ENCODE measurements around the gene ZNF17.
"Not testable (repeated sequence)": the region's sequence is repeated elsewhere in the genome, so short reads cannot be mapped to it uniquely, and the experiment has no call there.

ZNF17 gene

DNA sequence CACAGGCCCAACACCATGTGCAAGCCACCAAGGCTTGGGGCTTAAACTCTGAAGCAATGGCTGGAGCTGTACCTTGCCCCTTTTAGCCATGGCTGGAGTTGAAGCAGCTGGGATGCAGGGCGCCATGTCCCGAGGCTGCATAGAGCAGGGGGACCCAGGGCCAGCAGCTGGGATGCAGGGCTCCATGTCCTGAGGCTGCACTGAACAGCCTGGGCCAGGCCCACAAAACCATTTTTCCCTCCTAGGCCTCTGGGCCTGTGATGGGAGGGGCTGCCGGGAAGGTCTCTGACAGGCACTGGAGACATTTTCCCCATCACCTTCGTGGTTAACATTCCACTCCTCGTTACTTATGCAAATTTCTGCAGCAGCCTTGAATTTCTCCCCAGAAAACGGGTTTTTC is 36.8 kb upstream of the ZNF17 start:
- Histone ChIP-seq H3K4me1 (no peaks in the 10 kb centered on the region), H3K9me3 (peaks cover 6% of the 10 kb centered on the region), H3K36me3 (no peaks in the 10 kb centered on the region), H3K27me3 (no peaks in the 10 kb centered on the region), H3K4me3 (ENCODE audit: low read depth, low read length) (no peak overlapping the region)
- DNase-seq = no peak
- TF ChIP-seq, protein P1, sequence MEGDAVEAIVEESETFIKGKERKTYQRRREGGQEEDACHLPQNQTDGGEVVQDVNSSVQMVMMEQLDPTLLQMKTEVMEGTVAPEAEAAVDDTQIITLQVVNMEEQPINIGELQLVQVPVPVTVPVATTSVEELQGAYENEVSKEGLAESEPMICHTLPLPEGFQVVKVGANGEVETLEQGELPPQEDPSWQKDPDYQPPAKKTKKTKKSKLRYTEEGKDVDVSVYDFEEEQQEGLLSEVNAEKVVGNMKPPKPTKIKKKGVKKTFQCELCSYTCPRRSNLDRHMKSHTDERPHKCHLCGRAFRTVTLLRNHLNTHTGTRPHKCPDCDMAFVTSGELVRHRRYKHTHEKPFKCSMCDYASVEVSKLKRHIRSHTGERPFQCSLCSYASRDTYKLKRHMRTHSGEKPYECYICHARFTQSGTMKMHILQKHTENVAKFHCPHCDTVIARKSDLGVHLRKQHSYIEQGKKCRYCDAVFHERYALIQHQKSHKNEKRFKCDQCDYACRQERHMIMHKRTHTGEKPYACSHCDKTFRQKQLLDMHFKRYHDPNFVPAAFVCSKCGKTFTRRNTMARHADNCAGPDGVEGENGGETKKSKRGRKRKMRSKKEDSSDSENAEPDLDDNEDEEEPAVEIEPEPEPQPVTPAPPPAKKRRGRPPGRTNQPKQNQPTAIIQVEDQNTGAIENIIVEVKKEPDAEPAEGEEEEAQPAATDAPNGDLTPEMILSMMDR (IDR thresholded peaks at IDR 0.05; ENCODE audit: low read depth, low read length) = no peak

DNA sequence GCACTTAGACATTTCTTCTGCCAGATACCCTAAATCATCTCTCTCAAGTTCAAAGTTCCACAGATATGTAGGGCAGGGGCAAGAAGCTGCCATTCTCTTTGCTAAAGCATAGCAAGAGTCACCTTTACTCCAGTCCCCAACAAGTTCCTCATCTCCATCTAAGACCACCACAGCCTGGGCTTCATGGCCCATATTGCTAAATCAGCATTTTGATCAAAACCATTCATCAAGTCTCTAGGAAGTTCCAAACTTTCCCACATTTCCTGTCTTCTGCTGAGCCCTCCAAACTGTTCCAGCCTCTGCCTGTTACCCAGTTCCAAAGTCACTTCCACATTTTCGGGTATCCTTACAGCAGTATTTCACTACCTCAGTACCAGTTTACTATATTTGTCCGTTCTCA is 36.3 kb upstream of the ZNF17 start:
- not testable (repeated sequence) for H3K36me3 ChIP-seq; H3K4me3 ChIP-seq (ENCODE audit: low read depth, low read length); DNase-seq; H3K9me3 ChIP-seq; H3K4me1 ChIP-seq; H3K27me3 ChIP-seq

DNA sequence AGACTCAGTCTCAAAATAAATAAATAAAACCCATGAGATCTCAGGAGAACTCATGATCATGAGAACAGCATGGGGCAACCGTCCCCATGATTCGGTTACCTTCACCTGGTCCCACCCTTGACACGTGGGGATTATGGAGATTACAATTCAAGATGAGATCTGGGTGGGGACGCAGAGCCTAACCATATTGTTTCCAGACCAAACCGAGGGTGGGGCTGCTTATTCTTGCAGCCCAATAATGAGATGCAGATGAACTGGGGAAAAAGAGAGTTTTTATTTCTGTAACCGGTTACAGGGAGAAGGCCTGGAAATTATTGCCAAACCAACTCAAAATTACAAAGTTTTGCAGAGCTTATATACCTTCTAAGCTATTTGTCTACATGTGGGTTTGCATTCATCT is 34.8 kb upstream of the ZNF17 start:
- H3K36me3 ChIP-seq = no peaks in the 10 kb centered on the region
- TF ChIP-seq, protein P1 (IDR thresholded peaks at IDR 0.05; ENCODE audit: low read depth, low read length) = no peak

DNA sequence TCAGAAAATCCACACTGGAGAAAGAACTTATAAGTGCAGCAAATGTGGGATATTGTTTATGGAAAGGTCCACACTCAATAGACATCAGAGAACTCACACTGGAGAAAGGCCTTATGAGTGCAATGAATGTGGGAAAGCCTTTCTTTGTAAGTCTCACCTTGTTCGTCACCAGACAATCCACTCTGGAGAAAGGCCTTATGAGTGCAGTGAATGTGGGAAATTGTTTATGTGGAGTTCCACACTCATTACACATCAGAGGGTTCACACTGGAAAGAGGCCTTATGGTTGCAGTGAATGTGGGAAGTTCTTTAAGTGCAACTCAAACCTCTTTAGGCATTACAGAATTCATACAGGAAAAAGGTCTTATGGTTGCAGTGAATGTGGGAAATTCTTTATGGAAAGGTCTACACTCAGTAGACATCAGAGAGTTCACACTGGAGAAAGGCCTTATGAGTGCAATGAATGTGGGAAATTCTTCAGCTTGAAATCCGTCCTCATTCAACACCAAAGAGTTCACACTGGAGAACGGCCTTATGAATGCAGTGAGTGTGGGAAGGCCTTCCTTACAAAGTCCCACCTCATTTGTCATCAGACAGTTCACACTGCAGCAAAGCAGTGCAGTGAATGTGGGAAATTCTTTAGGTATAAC is 33.3 kb upstream of the ZNF17 start:
- H3K36me3 ChIP-seq = no peaks in the 10 kb centered on the region
- no peak for DNase-seq
- H3K9me3 ChIP-seq = peaks cover 6% of the 10 kb centered on the region
- H3K27me3 ChIP-seq = no peaks in the 10 kb centered on the region
- H3K4me3 ChIP-seq (ENCODE audit: low read depth, low read length) = no peak overlapping the region
- H3K4me1 ChIP-seq = no peaks in the 10 kb centered on the region
- TF ChIP-seq, protein P1 (IDR thresholded peaks at IDR 0.05; ENCODE audit: low read depth, low read length) = no peak

More for the DNA sequence above, 34.8 kb upstream of the ZNF17 start:
- H3K27me3 ChIP-seq = no peaks in the 10 kb centered on the region
- H3K9me3 ChIP-seq = peaks cover 6% of the 10 kb centered on the region
- H3K4me1 ChIP-seq = no peaks in the 10 kb centered on the region
- DNase-seq = no peak
- no peak overlapping the region for H3K4me3 ChIP-seq (ENCODE audit: low read depth, low read length)

DNA sequence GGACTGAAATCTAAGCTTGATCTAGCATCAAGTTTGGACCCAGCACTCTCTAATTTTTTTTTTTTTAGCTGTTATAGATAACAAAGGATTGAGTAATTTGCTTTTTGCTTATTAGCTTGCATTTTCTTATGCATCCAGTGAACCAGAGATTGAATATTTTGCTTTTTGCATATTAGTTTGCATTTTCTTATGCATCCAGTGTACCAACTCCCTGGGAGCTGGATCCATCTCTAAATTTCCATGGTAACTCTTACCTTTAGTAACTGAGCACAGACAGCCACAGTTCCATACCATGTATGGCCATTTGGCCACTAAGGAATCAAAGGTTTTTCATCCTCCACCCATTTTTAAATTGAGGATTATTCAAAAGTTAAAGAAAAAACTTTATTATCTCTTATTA is 30.0 kb upstream of the ZNF17 start:
- H3K27me3 ChIP-seq = no peaks in the 10 kb centered on the region
- TF ChIP-seq, protein P1 (IDR thresholded peaks at IDR 0.05; ENCODE audit: low read depth, low read length) = no peak
- no peaks in the 10 kb centered on the region for H3K36me3 ChIP-seq
- no peak for DNase-seq
- no peaks in the 10 kb centered on the region for H3K4me1 ChIP-seq
- H3K9me3 ChIP-seq = peaks cover 6% of the 10 kb centered on the region
- H3K4me3 ChIP-seq (ENCODE audit: low read depth, low read length) = no peak overlapping the region

DNA sequence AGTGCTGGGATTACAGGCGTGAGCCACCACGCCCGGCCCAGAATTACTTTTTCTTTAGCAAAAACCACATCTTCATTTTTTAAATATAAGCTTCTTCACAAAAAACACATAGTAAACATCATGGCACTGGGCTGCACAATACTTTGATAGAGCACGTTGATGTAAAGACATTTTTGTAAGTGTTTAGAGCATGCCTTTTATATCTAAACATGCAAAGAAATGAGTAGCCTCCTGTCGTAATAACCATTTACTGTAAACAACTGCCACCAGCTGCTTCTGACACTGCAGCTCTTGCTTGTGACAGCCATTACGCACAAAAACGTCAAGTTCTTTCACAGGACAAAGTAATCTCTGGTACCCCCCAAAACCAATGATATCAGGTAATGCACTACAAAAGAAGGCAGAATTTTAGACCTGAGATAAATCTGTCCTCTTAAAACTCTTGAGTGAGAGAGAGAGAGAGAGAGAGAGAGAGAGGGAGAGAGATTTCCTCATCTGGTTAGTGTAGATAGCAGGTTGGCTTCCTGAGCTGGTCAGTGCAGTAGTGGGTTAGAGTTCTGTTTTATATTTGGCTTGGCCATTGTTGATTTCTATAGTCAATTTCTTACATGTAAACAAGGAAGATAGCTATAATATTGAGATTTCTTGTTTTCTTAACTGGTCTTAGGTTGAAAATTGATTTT is 28.0 kb upstream of the ZNF17 start:
- Histone ChIP-seq H3K9me3 (0 out of 2 replicates have a peak, but pooled peaks cover 2% of the 10 kb centered on the region), H3K4me3 (ENCODE audit: low read depth, low read length) (no peak overlapping the region), H3K27me3 (no peaks in the 10 kb centered on the region), H3K4me1 (no peaks in the 10 kb centered on the region), H3K36me3 (no peaks in the 10 kb centered on the region)
- DNase-seq = no peak
- TF ChIP-seq, protein P1 (IDR thresholded peaks at IDR 0.05; ENCODE audit: low read depth, low read length) = no peak

Measured in BE2C (cell line).